NCI-H2196 treated with DMSO at 0.1 percent for 48 hours (cell line): Measurements from ENCODE around the gene IFNGR1.
"Not testable (repeated sequence)": the region's sequence is repeated elsewhere in the genome, so short reads cannot be mapped to it uniquely, and the experiment has no call there.

ENCODE experiments used
- DNase-seq: peaks from one replicate; lab custom pipeline; 2025; ENCODE audit not compliant: unreplicated experiment; lab: John Stamatoyannopoulos, UW

Gene IFNGR1

DNA sequence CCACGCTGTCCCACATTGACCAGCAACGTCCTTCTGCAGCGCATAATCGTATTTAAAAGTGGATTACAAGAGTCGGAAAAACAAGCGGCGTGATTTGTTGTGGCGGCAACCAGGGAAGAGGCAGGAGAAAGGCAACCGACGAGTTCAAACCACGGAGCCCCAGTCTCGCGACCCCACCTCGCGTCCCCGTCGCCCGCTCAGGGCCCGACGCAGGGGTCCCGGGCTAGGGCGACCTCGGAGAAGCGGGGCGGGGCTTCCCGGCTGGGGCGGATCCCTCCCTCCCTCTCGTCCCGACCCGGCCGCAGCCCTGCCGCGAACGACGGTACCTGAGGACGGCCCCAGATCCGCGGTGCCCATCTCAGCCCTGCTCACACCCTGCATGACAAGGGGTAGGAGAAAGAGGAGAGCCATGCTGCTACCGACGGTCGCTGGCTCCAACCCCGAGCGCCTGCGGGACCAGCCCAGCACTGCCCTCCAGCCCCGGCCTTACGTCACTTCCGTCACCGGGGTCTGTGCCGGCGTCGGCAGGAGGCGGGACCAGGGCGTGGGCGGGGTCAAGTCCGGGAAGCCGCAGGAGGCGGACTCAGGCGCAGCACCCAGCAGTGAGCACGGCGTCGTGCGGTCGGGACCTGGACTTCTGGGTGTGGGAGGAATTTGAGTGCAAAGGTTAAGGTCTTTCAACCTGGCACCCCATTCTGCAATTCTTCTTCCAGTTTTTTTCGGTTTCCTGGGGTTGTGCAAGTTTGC, at the start of gene IFNGR1:
Gene IFNGR1, minus strand, starts transcription at position 469 of the 747 bp plus-strand sequence. Its CDS starts 58 bp downstream, at position 411.
- peak; percentile 83 for DNase-seq

- no peak for DNase-seq
Measured at GRCh38 chr6:137268911-137269310, 49.7 kb upstream of the IFNGR1 start.

GRCh38 chr6:137266309-137266586, 47.1 kb upstream of the IFNGR1 start:
- DNase-seq = no peak

- no peak for DNase-seq
Measured at GRCh38 chr6:137265561-137266308, 46.5 kb upstream of the IFNGR1 start.

DNA sequence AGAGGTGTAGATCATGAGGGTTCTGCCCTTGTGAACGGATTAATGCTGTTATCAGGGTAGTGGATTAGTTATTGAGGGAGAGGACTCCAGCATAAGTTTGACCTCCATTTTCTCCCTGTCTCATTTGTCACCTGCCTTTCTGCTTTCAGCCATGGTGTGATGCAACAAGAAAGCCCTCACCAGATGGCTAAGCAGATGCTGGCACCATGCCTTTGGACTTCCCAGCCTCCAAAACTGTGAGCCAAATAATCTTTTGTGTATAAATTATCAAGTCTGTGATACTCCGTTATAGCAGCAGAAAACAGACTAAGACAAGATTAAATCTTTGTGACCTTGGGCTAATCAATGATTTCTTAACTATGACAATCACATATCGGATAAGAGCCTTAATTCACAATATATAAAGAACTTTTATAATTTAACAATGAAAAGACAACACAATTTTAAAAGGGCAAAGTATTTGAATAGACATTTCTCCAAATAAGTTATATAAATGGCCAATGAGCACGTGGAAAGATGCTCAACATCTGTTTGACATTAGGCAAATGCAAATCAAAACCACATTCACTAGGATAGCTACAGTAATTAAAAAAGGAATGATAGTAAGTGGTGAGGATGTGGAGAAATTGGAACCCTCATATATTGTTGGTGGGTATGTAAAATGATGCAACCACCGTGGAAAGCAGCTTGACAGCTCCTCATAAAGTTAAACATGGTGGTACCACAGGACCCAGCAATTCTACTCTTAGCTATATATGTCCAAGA, 45.3 kb upstream of the IFNGR1 start:
- no peak for DNase-seq

DNA sequence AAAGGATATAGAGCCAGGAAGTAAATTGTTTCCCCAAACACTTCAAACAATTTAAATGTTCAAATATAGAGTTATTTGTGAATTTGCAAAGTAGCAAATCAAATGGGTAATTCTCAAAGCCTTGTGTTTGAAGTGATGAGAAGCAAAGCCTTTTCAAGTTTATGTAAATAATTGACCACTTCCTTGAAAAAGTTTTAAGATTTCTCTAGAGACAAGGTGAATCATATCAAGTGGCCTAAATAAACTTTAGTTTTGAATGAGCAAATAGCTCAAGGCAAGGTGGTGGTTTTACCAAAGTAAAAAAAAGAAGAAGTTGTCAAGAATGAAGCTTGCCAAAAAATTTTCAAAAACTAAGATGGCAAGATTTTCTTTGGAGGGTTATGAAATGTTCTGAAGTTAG, 42.6 kb upstream of the IFNGR1 start:
- no peak for DNase-seq

DNA sequence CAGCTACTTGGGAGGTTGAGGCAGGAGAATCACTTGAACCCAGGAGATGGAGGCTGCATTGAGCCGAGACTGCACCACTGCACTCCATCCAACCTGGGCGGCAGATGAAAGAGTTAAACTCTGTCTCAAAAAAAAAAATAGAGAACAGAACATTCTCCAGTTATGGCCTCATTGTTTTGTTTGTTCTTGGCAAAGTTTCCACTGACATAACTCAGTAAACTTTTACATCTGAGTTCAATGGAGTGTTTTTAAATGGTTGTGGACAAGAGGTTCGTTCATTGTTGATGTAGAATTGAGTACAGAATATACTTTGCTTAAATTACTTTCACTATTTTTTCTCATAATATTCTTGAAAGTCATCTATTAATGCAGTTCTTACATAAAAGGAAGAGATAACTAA, 42.2 kb upstream of the IFNGR1 start:
- DNase-seq = no peak

DNA sequence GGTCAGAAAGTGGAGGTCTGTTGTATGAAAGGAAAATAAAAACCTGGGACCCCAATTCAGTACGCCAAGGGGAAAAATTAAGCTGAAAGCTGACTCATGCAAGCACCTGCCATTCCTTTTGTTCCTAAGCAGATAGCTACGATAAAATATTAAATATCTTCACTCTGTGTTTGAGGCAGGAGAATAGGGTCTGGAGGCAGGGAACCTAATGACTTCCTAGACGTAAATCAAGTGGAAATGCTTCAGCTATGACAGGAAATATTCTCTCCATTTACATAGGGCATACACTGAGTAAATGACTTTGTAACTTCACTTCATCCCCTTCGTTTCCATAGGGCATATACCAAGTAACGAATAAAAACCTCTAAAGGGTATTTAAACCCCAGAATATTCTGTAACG, 41.0 kb upstream of the IFNGR1 start:
- no peak for DNase-seq

DNA sequence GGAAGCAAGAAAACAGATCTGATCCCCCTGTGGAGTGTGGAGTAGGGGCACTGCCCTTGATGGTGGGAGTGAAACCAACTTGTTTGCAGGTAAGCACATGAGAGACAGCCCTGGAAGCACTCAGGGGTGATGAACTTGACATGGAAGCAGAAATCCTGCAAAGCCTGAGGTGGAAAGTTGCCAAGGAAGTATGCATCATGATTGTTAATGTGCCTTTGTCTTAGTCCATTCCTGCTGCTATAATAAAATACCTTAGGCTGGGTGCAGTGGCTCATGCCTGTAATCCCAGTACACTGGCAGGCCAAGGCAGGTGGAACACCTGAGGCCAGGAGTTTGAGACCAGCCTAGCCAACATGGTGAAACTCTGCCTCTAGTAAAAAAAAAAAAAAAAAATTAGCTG, 40.2 kb upstream of the IFNGR1 start:
- DNase-seq = no peak

DNA sequence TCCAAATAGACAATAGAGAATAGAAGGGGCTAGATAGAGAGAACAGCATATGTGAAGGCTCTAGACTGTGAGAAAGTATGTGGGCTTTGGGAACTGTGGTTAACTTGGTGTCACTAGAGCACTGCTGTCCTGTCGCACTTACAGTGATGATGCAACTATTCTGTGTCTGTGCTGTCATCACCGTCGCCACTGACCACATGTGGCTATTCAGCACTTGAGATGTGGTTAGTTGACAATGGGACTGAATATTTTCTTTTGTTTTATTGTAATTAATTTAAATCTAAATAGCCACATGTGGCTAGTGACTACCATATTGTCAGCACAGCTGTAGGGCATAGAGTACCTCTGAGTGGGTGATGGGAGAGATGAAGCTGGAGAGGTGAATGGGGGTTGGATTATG, 39.0 kb upstream of the IFNGR1 start:
- DNase-seq = no peak

DNA sequence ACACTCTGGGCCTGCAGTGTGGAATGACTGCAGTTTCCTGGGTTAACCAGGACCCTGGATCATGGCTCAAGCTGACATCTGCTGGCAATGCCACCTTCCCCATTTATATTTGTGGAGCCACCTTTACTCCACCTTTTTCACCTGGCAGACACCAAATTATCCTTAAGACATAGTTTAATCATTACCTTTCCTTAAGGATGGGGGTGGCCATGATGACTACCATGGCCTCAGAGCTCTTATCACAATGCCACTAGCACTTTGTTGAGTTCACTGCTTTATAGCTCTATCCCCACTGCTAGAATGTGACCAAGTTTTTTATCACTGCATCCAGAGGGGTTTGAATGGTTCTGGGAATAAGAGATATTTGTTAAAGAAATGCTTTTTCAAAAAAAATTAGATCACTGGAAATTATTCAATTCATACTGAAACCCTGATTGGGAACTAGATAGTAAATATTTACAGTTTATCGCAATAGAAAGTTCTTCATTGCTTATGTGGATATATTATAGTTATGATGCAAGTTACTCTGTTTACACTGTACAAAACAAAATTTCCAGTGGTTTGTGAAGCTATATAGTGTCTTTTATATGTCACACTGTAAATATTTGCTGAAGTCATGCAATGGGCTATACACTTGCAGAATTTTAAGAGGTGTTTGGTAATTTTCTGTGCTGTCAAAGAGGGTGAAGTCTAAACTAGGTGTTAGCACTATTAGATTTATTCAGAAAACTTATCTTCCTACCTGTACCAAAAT, 37.3 kb upstream of the IFNGR1 start:
- DNase-seq = no peak

DNA sequence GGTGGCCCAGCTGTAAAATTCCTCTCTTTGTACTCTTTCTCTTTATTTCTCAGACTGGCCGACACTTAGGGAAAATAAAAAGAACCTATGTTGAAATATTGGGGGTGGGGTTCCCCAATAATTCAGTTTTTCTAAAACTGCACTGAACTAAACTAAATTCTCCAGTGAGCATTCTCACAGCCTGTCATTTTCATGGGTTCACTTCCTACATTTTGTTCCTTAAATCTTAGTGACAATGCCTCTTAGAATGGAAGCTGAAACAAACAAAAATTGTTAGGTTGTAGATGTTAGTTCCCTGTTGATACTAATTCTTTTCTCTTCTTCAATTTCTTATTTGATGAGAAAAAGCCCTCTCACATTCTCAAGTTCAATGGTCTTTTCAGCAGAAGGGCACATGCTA, 35.8 kb upstream of the IFNGR1 start:
- no peak for DNase-seq

- DNase-seq = not testable (repeated sequence)
Measured at GRCh38 chr6:137254430-137254829, 35.2 kb upstream of the IFNGR1 start.

DNA sequence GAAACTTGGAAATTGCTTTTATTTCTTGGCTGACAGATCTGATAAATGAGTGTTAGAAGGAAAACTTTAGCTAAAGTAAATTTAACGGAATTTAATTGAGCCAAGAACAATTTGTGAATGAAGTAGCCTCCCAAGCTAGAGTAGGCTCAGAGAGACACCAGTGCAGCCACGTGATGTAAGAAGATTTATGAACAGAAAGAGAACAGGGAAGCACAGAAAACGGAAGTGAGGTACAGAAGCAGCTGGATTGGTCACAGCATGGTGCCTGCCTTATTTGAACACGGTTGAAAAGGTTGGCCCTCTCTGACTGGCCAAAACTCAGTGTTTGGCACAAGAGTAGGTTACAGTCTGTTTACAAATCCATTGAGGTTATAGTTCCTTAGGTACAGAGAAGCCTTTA, 29.5 kb upstream of the IFNGR1 start:
- DNase-seq = no peak

- DNase-seq = no peak
Measured at GRCh38 chr6:137247724-137248123, 28.5 kb upstream of the IFNGR1 start.

DNA sequence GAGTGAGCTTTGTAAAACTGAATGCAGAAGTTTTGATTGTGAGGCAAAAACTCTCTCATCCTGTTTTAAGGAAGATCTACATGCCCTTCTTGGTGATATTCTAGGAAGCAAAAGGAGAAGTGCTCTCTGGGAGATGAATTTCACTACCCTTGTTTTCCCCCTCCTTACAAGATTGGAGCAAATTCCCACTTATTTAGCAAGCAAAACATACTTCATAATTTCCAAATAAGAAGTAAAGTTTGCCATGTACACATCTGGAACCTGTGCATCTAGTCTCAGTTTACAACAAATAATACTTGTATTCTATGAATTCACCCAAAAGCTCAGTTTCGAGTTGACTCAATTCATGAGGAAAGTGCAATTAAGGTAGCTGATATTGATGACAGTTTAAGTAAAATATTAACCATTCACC, 27.6 kb upstream of the IFNGR1 start:
- no peak for DNase-seq

- DNase-seq = no peak
Measured at GRCh38 chr6:137246164-137246563, 27.0 kb upstream of the IFNGR1 start.

DNA sequence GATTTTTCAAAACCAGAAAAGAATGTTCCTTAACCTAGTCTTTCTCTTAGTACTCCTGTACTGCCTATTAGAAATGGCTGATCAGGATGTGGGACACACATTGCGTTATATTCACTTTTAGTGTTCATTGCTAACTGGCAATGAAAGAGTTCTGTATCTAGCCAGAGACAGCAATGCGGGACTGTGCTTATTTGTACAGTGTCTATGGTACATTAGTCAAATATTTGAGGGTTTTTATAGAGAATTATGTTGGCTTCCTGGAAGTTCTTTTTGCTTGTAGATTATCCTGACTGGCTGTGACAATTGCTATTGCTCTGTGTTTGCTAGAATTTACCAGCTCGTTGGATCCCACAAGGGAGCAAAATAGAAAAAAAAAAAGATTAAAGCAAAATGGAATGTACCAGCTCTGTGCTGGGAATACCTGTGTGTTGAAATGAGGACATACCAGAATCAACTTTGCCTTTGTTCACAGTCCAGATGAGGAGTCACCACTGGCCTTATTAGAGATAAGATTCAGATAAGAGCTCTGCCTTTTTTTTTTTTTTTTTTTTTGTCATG, 22.4 kb upstream of the IFNGR1 start:
- no peak for DNase-seq

DNA sequence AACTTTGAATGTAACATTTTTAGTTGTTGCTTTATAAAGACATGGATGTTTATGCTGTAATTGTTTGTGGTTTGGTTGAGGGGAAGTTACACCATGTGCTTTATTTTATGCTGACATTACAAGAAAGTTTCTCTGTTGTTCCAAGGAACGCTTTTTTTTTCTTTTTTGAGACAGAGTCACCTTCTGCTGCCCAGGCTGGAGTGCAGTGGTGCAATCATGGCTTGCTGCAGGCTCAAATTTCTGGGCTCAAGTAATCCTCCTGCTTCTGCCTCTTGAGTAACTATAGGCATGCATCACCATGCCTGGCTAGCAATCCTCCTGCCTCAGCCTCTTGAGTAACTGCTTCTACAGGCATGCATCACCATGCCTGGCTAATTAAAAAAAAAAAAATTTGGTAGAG, 21.0 kb upstream of the IFNGR1 start:
- DNase-seq = no peak

DNA sequence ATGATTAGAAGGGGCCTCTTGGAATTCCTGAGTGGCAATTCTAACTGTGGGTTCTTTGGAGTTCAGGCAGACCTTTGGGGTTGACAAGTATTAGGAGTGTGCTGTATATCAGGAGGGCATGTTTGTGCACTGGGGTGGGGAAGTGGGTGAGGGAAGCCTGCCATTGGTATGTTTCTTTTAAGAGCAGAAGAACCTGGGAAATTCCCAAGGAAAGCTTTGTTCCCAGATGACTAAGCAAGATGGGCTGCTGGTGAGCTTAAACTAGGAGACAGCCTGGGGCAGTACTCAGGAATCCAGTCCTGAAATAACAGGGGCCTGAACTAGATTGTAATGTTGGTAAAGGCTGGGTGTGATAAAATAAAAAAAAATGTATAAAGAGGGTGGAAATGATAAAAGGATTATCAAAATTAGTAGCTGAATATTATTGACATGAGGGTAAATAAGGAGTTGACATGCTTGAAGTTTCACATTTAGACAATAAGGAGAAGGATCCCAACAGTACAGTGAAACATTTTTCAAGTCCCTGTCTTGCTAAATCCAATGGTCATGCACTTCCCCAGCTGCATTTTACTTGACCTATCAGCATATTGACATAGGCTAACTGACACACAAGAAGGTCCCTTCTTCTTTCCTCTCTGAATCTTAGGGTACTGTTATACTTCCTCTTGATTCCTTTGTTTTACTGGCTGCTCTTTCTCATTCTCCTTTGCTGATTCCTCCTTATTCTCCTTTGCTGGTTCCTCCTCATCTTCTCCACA, 18.4 kb upstream of the IFNGR1 start:
- no peak for DNase-seq
